Measurements from ENCODE around the gene TBC1D4.
"Not testable (repeated sequence)": the region's sequence is repeated elsewhere in the genome, so short reads cannot be mapped to it uniquely, and the experiment has no call there.

Gene TBC1D4

GRCh38 chr13:75447493-75447892, 34.5 kb downstream of the TBC1D4 start:
- DNase-seq, result no peak

- DNase-seq, result no peak
Measured at GRCh38 chr13:75446874-75447273, 35.1 kb downstream of the TBC1D4 start.

- no peak for DNase-seq
Measured at GRCh38 chr13:75445717-75446499, 36.1 kb downstream of the TBC1D4 start.

- no peak for DNase-seq
Measured at GRCh38 chr13:75444016-75444415, 38.0 kb downstream of the TBC1D4 start.

GRCh38 chr13:75443356-75443958, 38.5 kb downstream of the TBC1D4 start:
- no peak for DNase-seq

GRCh38 chr13:75442736-75443234, 39.2 kb downstream of the TBC1D4 start:
- peak; percentile 19 for DNase-seq

GRCh38 chr13:75440100-75440499, 41.9 kb downstream of the TBC1D4 start:
- DNase-seq, result peak; percentile 1

GRCh38 chr13:75437582-75438318, 44.2 kb downstream of the TBC1D4 start:
- DNase-seq, result peak; percentile 64

GRCh38 chr13:75434126-75434525, 47.8 kb downstream of the TBC1D4 start:
- DNase-seq, result not testable (repeated sequence)

GRCh38 chr13:75432811-75433244, 49.1 kb downstream of the TBC1D4 start:
- no peak for DNase-seq

GRCh38 chr13:75432045-75432444, 49.9 kb downstream of the TBC1D4 start:
- peak; percentile 14 for DNase-seq

GRCh38 chr13:75430436-75431209, 51.3 kb downstream of the TBC1D4 start:
- no peak for DNase-seq

- DNase-seq, result no peak
Measured at GRCh38 chr13:75426421-75426820, 55.5 kb downstream of the TBC1D4 start.

GRCh38 chr13:75425216-75426009, 56.6 kb downstream of the TBC1D4 start:
- DNase-seq, result no peak

GRCh38 chr13:75423946-75424345, 58.0 kb downstream of the TBC1D4 start:
- no peak for DNase-seq

GRCh38 chr13:75422028-75422427, 59.9 kb downstream of the TBC1D4 start:
- no peak for DNase-seq

- DNase-seq, result no peak
Measured at GRCh38 chr13:75421133-75421532, 60.8 kb downstream of the TBC1D4 start.

GRCh38 chr13:75419656-75420055, 62.3 kb downstream of the TBC1D4 start:
- no peak for DNase-seq

- DNase-seq, result no peak
Measured at GRCh38 chr13:75418997-75419396, 63.0 kb downstream of the TBC1D4 start.

- no peak for DNase-seq
Measured at GRCh38 chr13:75418186-75418843, 63.7 kb downstream of the TBC1D4 start.

- no peak for DNase-seq
Measured at GRCh38 chr13:75417656-75418055, 64.3 kb downstream of the TBC1D4 start.
